Ramos (cell line): ENCODE results near the gene HRH1.
"Not testable (repeated sequence)": the region's sequence is repeated elsewhere in the genome, so short reads cannot be mapped to it uniquely, and the experiment has no call there.

ENCODE experiments used
- in situ Hi-C: fragments of 300-500 bp; cut with MboI; formaldehyde crosslinking; loops from one replicate; pipeline ENCODE4 v1.14.3; 2022; ENCODE audit warnings: low sequenced_read_pairs; ENCODE audit not compliant: unreplicated experiment

Gene HRH1

GRCh38 chr3:11201251-11202019 is 47.1 kb downstream of the HRH1 start:
- in situ Hi-C loops: no loop called here

- in situ Hi-C loops: no loop called here
These were observed 49.7 kb downstream of the HRH1 start for GRCh38 chr3:11203961-11204360.

GRCh38 chr3:11204697-11205348 is 50.5 kb downstream of the HRH1 start:
- in situ Hi-C loops: no loop called here

GRCh38 chr3:11205881-11206280 is 51.6 kb downstream of the HRH1 start:
- in situ Hi-C loops: not testable (repeated sequence)

- in situ Hi-C loops: no loop called here
These were observed 52.0 kb downstream of the HRH1 start for GRCh38 chr3:11206316-11206715.

DNA sequence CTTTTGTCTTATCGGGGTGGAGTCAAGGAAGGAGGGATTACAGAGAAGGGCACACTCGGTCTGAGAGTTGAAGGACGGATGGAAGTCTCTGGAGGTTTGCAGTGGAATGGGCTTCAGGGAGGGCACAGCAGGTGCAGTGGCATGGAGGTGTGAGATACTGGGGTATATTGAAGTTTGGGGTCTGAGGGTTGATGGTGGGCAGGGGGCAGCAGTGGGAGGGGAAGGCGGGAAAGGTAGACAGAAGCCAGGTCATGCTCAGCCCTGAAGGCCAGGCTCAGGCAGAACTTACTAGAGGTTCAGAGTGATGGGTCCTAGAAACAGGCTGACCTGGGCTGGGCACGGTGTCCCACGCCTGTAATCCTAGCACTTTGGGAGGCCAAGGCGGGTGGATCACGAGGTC is 52.7 kb downstream of the HRH1 start:
- in situ Hi-C loops: no loop called here

- in situ Hi-C loops: no loop called here
These were observed 57.4 kb downstream of the HRH1 start for GRCh38 chr3:11211531-11212298.

GRCh38 chr3:11212299-11212608 is 58.0 kb downstream of the HRH1 start:
- in situ Hi-C loops: no loop called here

GRCh38 chr3:11212784-11213183 is 58.5 kb downstream of the HRH1 start:
- in situ Hi-C loops: no loop called here

DNA sequence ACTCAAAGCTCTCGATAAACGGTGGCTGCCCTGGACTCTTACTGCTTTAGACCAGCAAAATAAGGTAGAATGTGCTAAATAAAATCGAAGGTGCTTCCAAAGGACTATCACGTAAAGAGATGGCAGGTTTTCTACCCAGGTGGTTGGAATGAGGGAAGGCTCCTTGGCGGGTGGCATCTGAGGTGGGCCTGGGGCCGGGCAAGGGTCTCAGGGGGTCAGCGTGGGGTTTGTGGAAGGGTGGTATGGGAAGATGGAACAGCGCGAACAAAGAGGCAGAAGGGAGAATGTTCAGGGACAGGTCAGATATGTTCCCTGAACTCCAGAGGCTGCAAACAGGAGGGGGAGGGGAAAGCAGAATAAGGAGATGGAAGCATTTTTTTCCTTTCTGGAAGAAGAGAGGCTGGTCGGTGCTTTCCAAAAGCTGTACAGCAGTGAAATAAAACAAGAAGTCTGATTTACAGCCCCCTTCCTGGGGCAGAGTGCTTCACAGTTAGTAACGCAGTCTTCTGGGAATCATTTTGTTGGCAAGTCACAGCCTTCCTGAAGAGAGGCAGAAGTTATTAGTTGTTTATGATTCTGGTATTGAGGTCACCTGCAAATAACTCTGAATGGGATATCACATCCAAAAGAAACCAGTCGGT is 59.6 kb downstream of the HRH1 start:
- in situ Hi-C loops: no loop called here

GRCh38 chr3:11214451-11214978 is 60.2 kb downstream of the HRH1 start:
- in situ Hi-C loops: no loop called here

- in situ Hi-C loops: not testable (repeated sequence)
These were observed 63.1 kb downstream of the HRH1 start for GRCh38 chr3:11217370-11217769.

- in situ Hi-C loops: no loop called here
These were observed 65.9 kb downstream of the HRH1 start for GRCh38 chr3:11220230-11220629.

GRCh38 chr3:11221818-11222415 is 67.6 kb downstream of the HRH1 start:
- in situ Hi-C loops: no loop called here

GRCh38 chr3:11224010-11224409 is 69.7 kb downstream of the HRH1 start:
- in situ Hi-C loops: no loop called here

DNA sequence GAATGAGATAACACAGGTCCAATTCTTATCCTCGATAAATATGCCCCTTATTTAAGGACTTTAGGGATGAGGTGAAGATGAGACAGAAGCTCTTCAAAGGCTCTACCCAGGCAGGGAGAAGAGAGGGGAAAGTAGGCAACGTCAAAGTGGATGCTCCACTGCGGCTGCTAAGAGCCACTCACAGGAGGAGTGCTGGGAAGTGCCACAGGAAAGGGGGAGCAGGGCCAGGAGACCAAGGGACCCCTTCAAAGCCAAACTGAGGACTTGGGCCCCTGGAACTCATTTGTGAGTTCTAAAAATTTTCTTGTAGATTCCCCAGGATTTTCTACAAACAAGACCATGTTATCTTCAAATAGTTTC is 70.6 kb downstream of the HRH1 start:
- in situ Hi-C loops: loop anchor here (25.0 kb wide), 1 partner anchor 437 kb away; no protein-coding TSS in a partner anchor

- in situ Hi-C loops: loop anchor here (25.0 kb wide), 1 partner anchor 436 kb away; no protein-coding TSS in a partner anchor
These were observed 71.7 kb downstream of the HRH1 start for GRCh38 chr3:11226042-11226370.

GRCh38 chr3:11228041-11228440 is 73.7 kb downstream of the HRH1 start:
- in situ Hi-C loops: loop anchor here (25.0 kb wide), 1 partner anchor 434 kb away; no protein-coding TSS in a partner anchor

GRCh38 chr3:11230125-11230524 is 75.8 kb downstream of the HRH1 start:
- in situ Hi-C loops: loop anchor here (25.0 kb wide), 1 partner anchor 432 kb away; no protein-coding TSS in a partner anchor

GRCh38 chr3:11230832-11231231 is 76.5 kb downstream of the HRH1 start:
- in situ Hi-C loops: loop anchor here (25.0 kb wide), 1 partner anchor 431 kb away; no protein-coding TSS in a partner anchor
